Activated naive CD4-positive, alpha-beta T cell treated with anti-CD3 and anti-CD28 coated beads for 36 hours (primary cell): Measurements from ENCODE around the gene SRSF7. TPM values are rescaled to one million over a fixed set of nuclear protein-coding genes. Genes with fewer than 3 reads are reported as not detected.
"Not testable (repeated sequence)": the region's sequence is repeated elsewhere in the genome, so short reads cannot be mapped to it uniquely, and the experiment has no call there.

Source experiments
- CTCF ChIA-PET: fragments of 350-600 bp; sonication (Branson Sonifier 250); formaldehyde crosslinking; loops from one replicate; lab custom pipeline; 2021; ENCODE audit warnings: antibody characterized with exemption; lab: Charles Lee
- DNase-seq: peaks from one replicate; pipeline ENCODE4 v3.0.0-alpha.2; 2020
- H3K27ac Mint-ChIP-seq: one replicate; pipeline ENCODE4 v1.8.0; 2021; ENCODE audit warnings: mild to moderate bottlenecking, mixed read lengths
- H3K27me3 Mint-ChIP-seq: one replicate; pipeline ENCODE4 v1.8.0; 2021; ENCODE audit warnings: low read depth, mixed read lengths
- H3K36me3 Mint-ChIP-seq: one replicate; pipeline ENCODE4 v1.8.0; 2021; ENCODE audit warnings: low read depth, mixed read lengths
- H3K4me1 Mint-ChIP-seq: one replicate; pipeline ENCODE4 v1.8.0; 2021; ENCODE audit warnings: low read depth, mixed read lengths
- H3K4me3 Mint-ChIP-seq: one replicate; pipeline ENCODE4 v1.8.0; 2021; ENCODE audit warnings: mild to moderate bottlenecking, moderate library complexity, mixed read lengths
- H3K9me3 Mint-ChIP-seq: one replicate; pipeline ENCODE4 v1.8.0; 2021; ENCODE audit warnings: mixed read lengths
- intact Hi-C: fragments of 100-400 bp; cut with micrococcal nuclease; formaldehyde crosslinking; loops from one replicate; pipeline ENCODE4 v1.15.1; 2023
- total RNA-seq, 2 experiments: library from RNA; stranded (reverse); gene quantifications; one replicate each; pipeline ENCODE4 v1.2.3, GENCODE V29; 2021

SRSF7 gene
- total RNA-seq, 2 experiments from 2014 or later = 212 to 217 TPM

DNA sequence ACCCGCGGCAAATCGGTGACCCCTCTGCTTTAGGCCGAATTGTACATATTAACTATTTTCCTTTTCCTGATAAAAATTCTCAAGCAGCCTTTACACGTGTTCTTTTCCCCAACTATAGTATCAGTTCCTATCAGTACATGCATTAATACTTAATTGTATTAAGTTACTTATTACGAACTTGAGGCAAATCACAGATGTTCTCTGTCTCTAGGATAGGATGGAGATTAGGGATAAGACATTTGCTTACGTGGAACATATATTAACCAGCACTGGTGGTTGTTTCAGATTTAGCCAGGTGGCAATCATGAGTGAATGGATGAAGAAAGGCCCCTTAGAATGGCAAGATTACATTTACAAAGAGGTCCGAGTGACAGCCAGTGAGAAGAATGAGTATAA is 27.5 kb upstream of the SRSF7 start:
- peaks cover 20% of the 10 kb centered on the region for H3K36me3 Mint-ChIP-seq
- peaks cover 11% of the 10 kb centered on the region for H3K4me1 Mint-ChIP-seq
- peak overlapping the region; percentile 95 for H3K4me3 Mint-ChIP-seq
- peaks cover 10% of the 10 kb centered on the region for H3K27me3 Mint-ChIP-seq
- CTCF ChIA-PET = interaction anchor here (1.0 kb wide), 1 partner anchor 36 kb away, joined by 3 read pairs; no protein-coding TSS in a partner anchor
- intact Hi-C loops = loop anchor here (1.0 to 5.0 kb wide), 7 partner anchors 27 to 401 kb away; partner anchors contain the start of genes ATL2, DHX57, MORN2 and SRSF7
- no peak for DNase-seq
- H3K27ac Mint-ChIP-seq = peak overlapping the region; percentile 89
- no peaks in the 10 kb centered on the region for H3K9me3 Mint-ChIP-seq

DNA sequence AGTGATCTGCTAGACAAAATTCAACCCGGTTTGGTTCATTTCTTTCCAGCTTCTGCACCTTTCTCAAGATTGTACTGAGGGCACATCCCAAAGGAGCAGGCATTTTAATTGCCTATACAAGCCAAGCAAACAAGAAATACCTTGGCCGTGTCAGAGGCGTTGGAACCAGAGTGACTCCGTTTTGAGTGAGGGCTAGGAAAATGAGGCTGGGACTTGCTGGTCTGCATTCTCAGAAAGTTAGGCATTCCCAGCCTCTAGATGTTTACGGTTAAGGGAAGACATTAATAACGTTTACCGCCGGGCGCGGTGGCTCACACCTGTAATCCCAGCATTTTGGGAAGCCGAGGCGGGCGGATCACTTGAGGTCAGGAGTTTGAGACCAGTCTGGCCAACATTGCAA is 25.4 kb upstream of the SRSF7 start:
- H3K4me1 Mint-ChIP-seq = peaks cover 8% of the 10 kb centered on the region
- no peak for DNase-seq
- H3K9me3 Mint-ChIP-seq = no peaks in the 10 kb centered on the region
- CTCF ChIA-PET = no interaction called here
- H3K4me3 Mint-ChIP-seq = peak overlapping the region; percentile 46
- no peak overlapping the region for H3K27ac Mint-ChIP-seq
- H3K36me3 Mint-ChIP-seq = peaks cover 16% of the 10 kb centered on the region
- H3K27me3 Mint-ChIP-seq = peaks cover 10% of the 10 kb centered on the region
- intact Hi-C loops = loop anchor here (5.0 kb wide), 1 partner anchor 34 kb away; no protein-coding TSS in a partner anchor

DNA sequence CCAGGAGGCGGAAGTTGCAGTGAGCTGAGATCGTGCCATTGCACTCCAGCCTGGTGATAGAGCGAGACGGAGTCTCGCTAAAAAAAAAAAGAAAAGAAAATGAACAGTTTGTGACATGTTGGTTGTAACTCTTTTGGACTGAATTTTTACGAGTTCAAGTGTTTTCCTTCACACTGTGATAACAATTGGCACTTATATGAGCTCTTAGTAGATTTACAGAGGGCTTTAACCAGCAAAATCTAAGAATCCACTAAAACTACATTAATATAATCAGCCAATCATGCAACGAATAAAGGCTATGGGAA is 24.7 kb upstream of the SRSF7 start:
- H3K4me3 Mint-ChIP-seq = no peak overlapping the region
- no peaks in the 10 kb centered on the region for H3K9me3 Mint-ChIP-seq
- H3K4me1 Mint-ChIP-seq = peaks cover 6% of the 10 kb centered on the region
- peaks cover 10% of the 10 kb centered on the region for H3K27me3 Mint-ChIP-seq
- intact Hi-C loops = loop anchor here (5.0 kb wide), 1 partner anchor 34 kb away; no protein-coding TSS in a partner anchor
- no peak for DNase-seq
- H3K27ac Mint-ChIP-seq = no peak overlapping the region
- CTCF ChIA-PET = interaction anchor here (0.6 kb wide), 1 partner anchor 1990 kb away, joined by 4 read pairs; no protein-coding TSS in a partner anchor
- H3K36me3 Mint-ChIP-seq = peaks cover 10% of the 10 kb centered on the region

DNA sequence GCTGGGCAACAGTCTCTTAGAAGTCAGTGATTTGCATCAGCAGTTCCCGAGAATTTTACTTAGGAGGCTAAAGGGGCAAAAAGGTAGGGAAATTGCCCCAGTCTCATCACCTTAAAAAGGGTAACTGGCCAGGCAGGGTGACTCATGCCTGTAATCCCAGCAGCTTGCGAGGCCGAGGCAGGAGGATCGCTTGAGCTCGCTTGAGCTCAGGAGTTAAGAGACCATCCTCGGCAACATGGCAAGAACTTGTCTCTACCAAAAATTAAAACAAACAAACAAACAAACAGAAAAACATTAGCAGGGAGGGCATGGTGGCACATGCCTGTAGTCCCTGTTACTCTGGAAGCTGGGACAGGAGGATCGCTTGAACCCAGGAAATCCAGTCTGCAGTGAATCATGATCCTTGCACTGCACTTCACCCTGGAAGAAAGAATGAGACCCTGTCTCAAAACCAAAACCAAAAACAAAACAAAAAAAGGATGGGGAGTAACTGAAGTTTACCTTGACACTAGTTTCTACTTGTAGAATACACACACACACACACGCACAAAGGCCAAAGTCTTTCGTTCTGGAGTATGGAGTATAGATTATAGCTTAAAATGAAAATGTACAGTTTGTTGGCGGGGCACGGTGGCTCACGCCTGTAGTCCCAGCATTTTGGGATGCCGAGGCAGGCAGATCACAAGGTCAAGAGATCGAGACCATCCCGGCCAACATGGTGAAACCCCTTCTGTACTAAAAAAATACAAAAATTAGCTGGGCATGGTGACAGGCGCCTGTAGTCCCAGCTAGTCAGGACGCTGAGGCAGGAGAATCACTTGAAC is 24.1 kb upstream of the SRSF7 start:
- Mint-ChIP-seq H3K9me3 (no peaks in the 10 kb centered on the region), H3K4me3 (no peak overlapping the region), H3K27me3 (peaks cover 10% of the 10 kb centered on the region), H3K36me3 (peaks cover 4% of the 10 kb centered on the region), H3K4me1 (peaks cover 6% of the 10 kb centered on the region), H3K27ac (no peak overlapping the region)
- CTCF ChIA-PET = interaction anchor here (0.6 kb wide), 1 partner anchor 1989 kb away, joined by 4 read pairs; no protein-coding TSS in a partner anchor
- DNase-seq = no peak
- intact Hi-C loops = loop anchor here (5.0 kb wide), 1 partner anchor 33 kb away; no protein-coding TSS in a partner anchor

DNA sequence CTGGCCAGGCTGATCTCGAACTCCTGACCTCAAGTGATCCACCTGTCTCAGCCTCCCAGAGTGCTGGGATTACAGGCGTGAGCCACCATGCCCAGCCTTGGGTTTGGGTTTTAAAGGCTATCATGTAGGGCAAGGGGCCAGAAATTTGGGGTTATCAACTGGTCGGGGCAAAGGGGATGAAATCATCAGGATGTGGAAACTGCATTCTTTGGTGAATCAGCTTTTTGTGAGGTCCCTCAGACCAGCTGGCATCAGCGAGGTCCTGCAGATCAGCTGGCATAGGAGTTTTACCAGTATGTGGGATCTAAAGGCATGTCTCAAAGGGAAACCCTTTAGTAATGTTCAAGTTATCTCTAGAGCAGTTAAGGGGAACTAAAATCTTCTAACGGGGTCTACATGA is 20.5 kb upstream of the SRSF7 start:
- no peak overlapping the region for H3K4me3 Mint-ChIP-seq
- H3K27me3 Mint-ChIP-seq = peaks cover 10% of the 10 kb centered on the region
- CTCF ChIA-PET = no interaction called here
- intact Hi-C loops = no loop called here
- no peaks in the 10 kb centered on the region for H3K4me1 Mint-ChIP-seq
- H3K9me3 Mint-ChIP-seq = no peaks in the 10 kb centered on the region
- H3K27ac Mint-ChIP-seq = no peak overlapping the region
- no peaks in the 10 kb centered on the region for H3K36me3 Mint-ChIP-seq
- no peak for DNase-seq

DNA sequence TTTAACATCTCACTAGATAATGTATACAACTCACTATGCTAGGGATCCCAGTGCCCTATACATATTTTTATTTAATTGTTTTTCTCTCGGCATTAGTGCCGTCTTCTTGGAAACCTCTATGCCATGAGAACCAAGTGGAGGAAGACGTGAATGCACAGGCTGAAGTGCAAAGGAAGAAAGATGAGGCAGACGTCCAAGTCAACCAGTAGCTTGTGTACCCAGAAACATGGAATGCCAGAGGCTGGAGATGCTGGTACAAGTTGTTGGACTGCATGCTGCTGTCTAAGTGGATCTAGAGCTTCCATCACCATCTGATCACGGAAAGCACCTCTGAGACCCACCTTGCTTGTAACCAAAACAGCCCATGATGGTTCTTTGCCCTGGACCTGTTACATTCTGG is 14.4 kb upstream of the SRSF7 start:
- H3K36me3 Mint-ChIP-seq = no peaks in the 10 kb centered on the region
- no peak overlapping the region for H3K27ac Mint-ChIP-seq
- no peak for DNase-seq
- H3K27me3 Mint-ChIP-seq = no peaks in the 10 kb centered on the region
- no peak overlapping the region for H3K4me3 Mint-ChIP-seq
- no peaks in the 10 kb centered on the region for H3K9me3 Mint-ChIP-seq
- intact Hi-C loops = no loop called here
- H3K4me1 Mint-ChIP-seq = peaks cover 1% of the 10 kb centered on the region
- CTCF ChIA-PET = no interaction called here

DNA sequence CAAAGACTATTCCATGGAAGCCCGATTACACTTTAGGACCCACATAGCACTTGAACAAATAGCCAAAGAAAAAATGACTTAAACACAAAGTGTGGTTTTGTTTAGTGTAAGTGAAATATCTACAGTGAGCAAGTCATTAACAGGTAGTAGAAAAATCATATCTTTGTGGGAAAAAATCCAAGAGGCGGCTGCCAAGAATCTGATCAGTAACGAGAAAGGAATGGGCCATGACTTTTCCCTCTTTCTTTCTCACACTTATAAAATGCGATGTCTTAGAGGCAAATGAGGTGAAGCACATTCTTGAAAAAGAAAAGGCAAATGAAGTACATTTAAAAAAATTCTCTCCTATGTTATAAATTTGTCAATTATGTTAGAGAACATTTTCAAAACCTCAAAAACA is 14.0 kb upstream of the SRSF7 start:
- no peaks in the 10 kb centered on the region for H3K36me3 Mint-ChIP-seq
- H3K9me3 Mint-ChIP-seq = no peaks in the 10 kb centered on the region
- intact Hi-C loops = no loop called here
- DNase-seq = no peak
- H3K27me3 Mint-ChIP-seq = no peaks in the 10 kb centered on the region
- CTCF ChIA-PET = no interaction called here
- peaks cover 1% of the 10 kb centered on the region for H3K4me1 Mint-ChIP-seq
- H3K4me3 Mint-ChIP-seq = no peak overlapping the region
- H3K27ac Mint-ChIP-seq = no peak overlapping the region

DNA sequence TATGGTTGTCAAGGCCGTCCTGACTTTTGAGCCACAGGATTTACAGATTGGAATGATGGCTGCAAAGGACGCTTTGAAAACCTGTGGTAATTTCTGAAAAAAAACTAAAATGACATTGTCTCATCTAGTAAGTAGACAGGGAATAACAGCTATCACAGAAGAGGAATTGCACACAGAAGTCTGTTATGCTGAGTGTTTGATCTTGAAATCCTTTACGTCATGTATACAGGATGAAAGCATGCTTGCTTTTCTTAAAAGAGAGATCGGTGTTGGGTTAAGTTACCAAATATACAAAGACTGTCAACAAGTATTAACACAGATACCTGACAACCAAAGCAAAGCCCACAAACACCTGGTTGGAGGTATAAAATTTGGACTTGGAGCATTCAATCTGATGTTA is 12.6 kb upstream of the SRSF7 start:
- H3K4me1 Mint-ChIP-seq = peaks cover 1% of the 10 kb centered on the region
- intact Hi-C loops = no loop called here

DNA sequence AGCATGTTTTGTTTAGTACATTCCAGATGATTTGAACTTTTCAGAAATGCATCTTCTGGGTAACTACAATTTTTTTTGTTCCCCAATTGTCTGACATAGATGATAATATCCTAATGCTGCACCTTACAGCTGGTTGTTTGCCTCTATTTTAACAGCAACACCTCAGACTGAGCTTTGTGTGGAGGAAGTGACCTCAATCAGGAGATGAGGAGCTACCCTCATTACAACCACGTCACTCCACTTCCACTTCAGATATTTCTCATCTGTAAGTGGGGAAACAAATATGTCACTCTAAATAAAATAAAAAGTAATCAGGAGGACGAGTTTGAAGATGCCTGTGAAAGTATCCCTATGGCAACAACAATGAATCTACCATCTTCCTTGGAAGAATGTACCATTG is 12.1 kb upstream of the SRSF7 start:
- CTCF ChIA-PET = interaction anchor here (0.7 kb wide), 1 partner anchor 364 kb away, joined by 3 read pairs; no protein-coding TSS in a partner anchor
- intact Hi-C loops = no loop called here

More for the DNA sequence above, 12.6 kb upstream of the SRSF7 start:
- Mint-ChIP-seq H3K36me3 (no peaks in the 10 kb centered on the region), H3K27me3 (no peaks in the 10 kb centered on the region), H3K9me3 (no peaks in the 10 kb centered on the region), H3K27ac (no peak overlapping the region), H3K4me3 (no peak overlapping the region)
- DNase-seq = no peak
- CTCF ChIA-PET = no interaction called here

DNA sequence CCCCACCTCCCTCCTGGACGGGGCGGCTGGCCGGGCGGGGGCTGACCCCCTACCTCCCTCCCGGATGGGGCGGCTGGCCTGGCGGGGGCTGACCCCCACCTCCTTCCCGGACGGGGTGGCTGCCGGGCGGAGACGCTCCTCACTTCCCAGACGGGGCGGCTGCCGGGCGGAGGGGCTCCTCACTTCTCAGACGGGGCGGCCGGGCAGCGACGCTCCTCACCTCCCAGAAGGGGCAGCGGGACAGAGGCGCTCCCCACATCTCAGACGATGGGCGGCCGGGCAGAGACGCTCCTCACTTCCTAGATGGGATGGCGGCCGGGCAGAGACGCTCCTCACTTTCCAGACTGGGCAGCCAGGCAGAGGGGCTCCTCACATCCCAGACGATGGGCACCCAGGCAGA is 4.7 kb upstream of the SRSF7 start:
- H3K9me3 Mint-ChIP-seq, H3K36me3 Mint-ChIP-seq, H3K4me3 Mint-ChIP-seq, H3K27me3 Mint-ChIP-seq, CTCF ChIA-PET, H3K27ac Mint-ChIP-seq, DNase-seq: not testable (repeated sequence)
- intact Hi-C loops = loop anchor here (10.0 kb wide), 1 partner anchor 679 kb away; the partner anchor contains the start of gene MAP4K3
- peaks cover 15% of the 10 kb centered on the region for H3K4me1 Mint-ChIP-seq

More for the DNA sequence above, 12.1 kb upstream of the SRSF7 start:
- H3K27me3 Mint-ChIP-seq = no peaks in the 10 kb centered on the region
- no peak for DNase-seq
- peaks cover 1% of the 10 kb centered on the region for H3K4me1 Mint-ChIP-seq
- no peaks in the 10 kb centered on the region for H3K9me3 Mint-ChIP-seq
- no peak overlapping the region for H3K4me3 Mint-ChIP-seq
- H3K36me3 Mint-ChIP-seq = no peaks in the 10 kb centered on the region
- H3K27ac Mint-ChIP-seq = no peak overlapping the region

DNA sequence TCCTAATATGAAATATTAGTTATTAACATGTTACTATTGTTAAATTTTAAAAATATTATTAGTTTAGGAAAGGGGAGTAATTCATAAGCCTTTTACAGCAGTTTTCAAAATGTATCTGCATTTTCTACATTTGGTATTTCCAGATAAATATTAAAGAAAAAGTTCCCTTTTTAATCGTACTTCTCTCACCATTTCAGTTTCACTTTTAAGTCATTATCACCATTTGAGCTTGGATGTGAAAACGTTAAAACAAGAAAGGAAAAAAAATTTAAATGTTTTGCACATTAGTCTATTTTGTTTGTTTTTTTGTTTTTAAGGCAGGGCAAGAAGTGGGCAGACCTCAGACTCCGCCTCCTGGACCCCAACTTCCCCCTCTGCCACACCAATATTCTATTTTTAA is 3.3 kb upstream of the SRSF7 start:
- Mint-ChIP-seq H3K27me3 (peaks cover 3% of the 10 kb centered on the region), H3K4me1 (peaks cover 19% of the 10 kb centered on the region), H3K27ac (peak overlapping the region; percentile 65), H3K36me3 (peaks cover 16% of the 10 kb centered on the region), H3K9me3 (no peaks in the 10 kb centered on the region), H3K4me3 (peak overlapping the region; percentile 54)
- CTCF ChIA-PET = no interaction called here
- no peak for DNase-seq
- intact Hi-C loops = loop anchor here (5.0 to 10.0 kb wide), 2 partner anchors 463 to 680 kb away; partner anchors contain the start of gene MAP4K3

DNA sequence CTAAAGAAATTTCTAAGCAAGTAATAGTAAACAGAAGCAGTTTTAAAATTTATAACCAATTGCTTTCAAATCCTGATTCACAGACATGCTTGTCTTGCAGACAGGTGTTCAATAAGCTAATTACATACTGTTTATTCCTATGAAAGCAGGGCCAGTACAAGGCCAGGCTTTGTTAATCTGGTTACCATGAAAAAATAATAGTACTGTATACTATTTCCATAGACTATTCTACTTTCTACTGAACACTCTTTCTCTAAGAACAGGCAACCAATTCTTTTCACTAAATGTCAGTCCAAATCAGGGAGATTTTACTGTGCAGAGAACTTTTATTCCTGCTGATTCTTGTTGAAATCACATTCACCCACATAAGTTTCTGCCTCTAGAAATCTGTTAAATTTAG is 2.9 kb upstream of the SRSF7 start:
- Mint-ChIP-seq H3K27me3 (peaks cover 3% of the 10 kb centered on the region), H3K36me3 (peaks cover 20% of the 10 kb centered on the region), H3K27ac (no peak overlapping the region), H3K4me1 (peaks cover 22% of the 10 kb centered on the region), H3K9me3 (no peaks in the 10 kb centered on the region), H3K4me3 (peak overlapping the region; percentile 60)
- intact Hi-C loops = loop anchor here (5.0 to 10.0 kb wide), 2 partner anchors 463 to 681 kb away; partner anchors contain the start of gene MAP4K3
- DNase-seq = no peak
- CTCF ChIA-PET = interaction anchor here (0.7 kb wide), 1 partner anchor 150 kb away, joined by 3 read pairs; no protein-coding TSS in a partner anchor
